B cell (primary cell): Measurements from ENCODE around the gene SHOC2.

Source experiments
- EZH2 ChIP-seq: IDR thresholded peaks from 2 replicates; pipeline ENCODE4 v1.6.1; 2012; ENCODE audit warnings: borderline replicate concordance, low read depth, mild to moderate bottlenecking, moderate library complexity, low read length; ENCODE audit not compliant: insufficient read depth, poor library complexity, severe bottlenecking
- TF ChIP-seq, protein P1 (sequence below): fragments of 200-600 bp; IDR thresholded peaks from one replicate; pipeline ENCODE4 v1.8.0; 2022; ENCODE audit warnings: antibody characterized with exemption, mild to moderate bottlenecking

DNA sequence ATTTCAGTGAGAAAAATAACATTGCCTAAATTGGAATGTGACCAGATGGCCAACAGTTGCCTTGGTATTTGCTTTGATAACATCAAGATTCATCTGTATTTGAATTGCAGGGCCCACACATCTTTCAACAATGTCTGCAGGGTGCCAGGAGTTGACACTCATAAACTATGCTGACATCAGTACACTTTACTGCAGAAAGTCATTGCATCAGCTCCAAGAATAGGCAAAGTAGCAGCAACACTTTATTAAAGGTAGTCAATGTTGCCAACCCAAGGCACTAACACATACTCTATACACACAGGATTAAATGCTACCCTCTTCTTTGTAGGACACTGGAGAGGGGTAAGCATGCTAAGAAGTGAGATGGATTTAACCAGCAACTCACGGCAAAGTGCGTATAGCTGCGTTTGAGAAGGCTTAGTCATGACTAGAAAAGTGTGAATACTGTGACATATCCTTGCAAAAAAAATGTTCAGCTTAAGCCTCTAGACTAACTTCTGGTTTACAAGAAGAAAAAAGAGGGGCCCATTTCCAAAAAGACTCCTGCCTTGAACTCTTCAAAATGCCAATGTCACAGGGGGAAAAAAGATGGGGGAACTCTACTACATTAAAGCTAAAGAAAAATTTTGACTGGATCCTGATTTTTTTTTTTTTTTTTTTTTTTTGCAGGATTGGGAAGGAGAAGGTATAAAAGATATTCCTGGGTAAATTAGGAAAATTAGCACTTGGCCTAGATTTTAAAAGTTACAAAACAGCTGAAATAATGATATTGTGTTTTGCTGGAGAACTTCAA is 2.7 kb upstream of the SHOC2 start:
- TF ChIP-seq, protein P1, sequence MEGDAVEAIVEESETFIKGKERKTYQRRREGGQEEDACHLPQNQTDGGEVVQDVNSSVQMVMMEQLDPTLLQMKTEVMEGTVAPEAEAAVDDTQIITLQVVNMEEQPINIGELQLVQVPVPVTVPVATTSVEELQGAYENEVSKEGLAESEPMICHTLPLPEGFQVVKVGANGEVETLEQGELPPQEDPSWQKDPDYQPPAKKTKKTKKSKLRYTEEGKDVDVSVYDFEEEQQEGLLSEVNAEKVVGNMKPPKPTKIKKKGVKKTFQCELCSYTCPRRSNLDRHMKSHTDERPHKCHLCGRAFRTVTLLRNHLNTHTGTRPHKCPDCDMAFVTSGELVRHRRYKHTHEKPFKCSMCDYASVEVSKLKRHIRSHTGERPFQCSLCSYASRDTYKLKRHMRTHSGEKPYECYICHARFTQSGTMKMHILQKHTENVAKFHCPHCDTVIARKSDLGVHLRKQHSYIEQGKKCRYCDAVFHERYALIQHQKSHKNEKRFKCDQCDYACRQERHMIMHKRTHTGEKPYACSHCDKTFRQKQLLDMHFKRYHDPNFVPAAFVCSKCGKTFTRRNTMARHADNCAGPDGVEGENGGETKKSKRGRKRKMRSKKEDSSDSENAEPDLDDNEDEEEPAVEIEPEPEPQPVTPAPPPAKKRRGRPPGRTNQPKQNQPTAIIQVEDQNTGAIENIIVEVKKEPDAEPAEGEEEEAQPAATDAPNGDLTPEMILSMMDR: no peak
- no peak for TF ChIP-seq EZH2
